HEK293 (cell line): ENCODE measurements around the gene PYGM.

Experiments used
- EGR2 ChIP-seq: fragments of 450-650 bp; formaldehyde crosslinking; IDR thresholded peaks from 2 replicates; pipeline ENCODE4 v1.5.1; 2016; ENCODE audit warnings: low read depth, missing biosample characterization, missing genetic modification characterization
- HOXA7 ChIP-seq: sonication (generic); formaldehyde crosslinking; IDR thresholded peaks from 2 replicates; pipeline ENCODE4 v1.8.1; 2022; ENCODE audit warnings: missing genetic modification reagents, borderline replicate concordance
- SP2 ChIP-seq: fragments of 450-650 bp; formaldehyde crosslinking; IDR thresholded peaks from 2 replicates; pipeline ENCODE4 v1.5.1; 2016; ENCODE audit warnings: missing biosample characterization, missing genetic modification characterization
- SP3 ChIP-seq: fragments of 450-650 bp; formaldehyde crosslinking; IDR thresholded peaks from 2 replicates; pipeline ENCODE4 v1.5.1; 2016; ENCODE audit warnings: missing biosample characterization, missing genetic modification characterization
- YY1 ChIP-seq: fragments of 450-650 bp; formaldehyde crosslinking; IDR thresholded peaks from 2 replicates; pipeline ENCODE4 v1.5.1; 2018; ENCODE audit warnings: missing biosample characterization, missing genetic modification characterization
- ZBTB21 ChIP-seq: fragments of 450-650 bp; formaldehyde crosslinking; IDR thresholded peaks from 2 replicates; pipeline ENCODE4 v1.5.1; 2017; ENCODE audit warnings: missing biosample characterization, missing genetic modification characterization
- ZBTB48 ChIP-seq: fragments of 450-650 bp; formaldehyde crosslinking; IDR thresholded peaks from 2 replicates; pipeline ENCODE4 v1.5.1; 2016; ENCODE audit warnings: missing biosample characterization, missing genetic modification characterization
- ZBTB49 ChIP-seq: fragments of 450-650 bp; formaldehyde crosslinking; IDR thresholded peaks from 2 replicates; pipeline ENCODE4 v1.5.1; 2016; ENCODE audit warnings: missing biosample characterization, missing genetic modification characterization, low read depth
- ZBTB7A ChIP-seq: fragments of 450-650 bp; formaldehyde crosslinking; IDR thresholded peaks from 2 replicates; pipeline ENCODE4 v1.5.1; 2016; ENCODE audit warnings: low read depth, missing biosample characterization, missing genetic modification characterization
- ZNF175 ChIP-seq: fragments of 450-650 bp; formaldehyde crosslinking; IDR thresholded peaks from 2 replicates; pipeline ENCODE4 v1.5.1; 2016; ENCODE audit warnings: missing biosample characterization, missing genetic modification characterization
- ZNF19 ChIP-seq: fragments of 450-650 bp; formaldehyde crosslinking; IDR thresholded peaks from 2 replicates; pipeline ENCODE4; 2016; ENCODE audit warnings: missing biosample characterization, missing genetic modification characterization, low read depth
- ZNF211 ChIP-seq: fragments of 450-650 bp; formaldehyde crosslinking; IDR thresholded peaks from 2 replicates; pipeline ENCODE4 v1.5.1; 2016; ENCODE audit warnings: low read depth, missing biosample characterization, missing genetic modification characterization
- ZNF335 ChIP-seq: fragments of 450-650 bp; formaldehyde crosslinking; conservative IDR thresholded peaks from 2 replicates; pipeline ENCODE4 v1.5.1; 2016; ENCODE audit warnings: missing biosample characterization, missing genetic modification characterization
- ZNF354C ChIP-seq: fragments of 450-650 bp; formaldehyde crosslinking; IDR thresholded peaks from 2 replicates; pipeline ENCODE4 v1.5.1; 2016; ENCODE audit warnings: missing biosample characterization, missing genetic modification characterization, low read depth, borderline replicate concordance
- ZNF449 ChIP-seq: fragments of 450-650 bp; formaldehyde crosslinking; IDR thresholded peaks from 2 replicates; pipeline ENCODE4 v1.5.1; 2017; ENCODE audit warnings: missing biosample characterization, mild to moderate bottlenecking, missing genetic modification characterization, moderate library complexity
- ZNF48 ChIP-seq: fragments of 450-650 bp; formaldehyde crosslinking; IDR thresholded peaks from 2 replicates; pipeline ENCODE4 v1.5.1; 2016; ENCODE audit warnings: missing biosample characterization, missing genetic modification characterization
- ZNF501 ChIP-seq: fragments of 450-650 bp; formaldehyde crosslinking; IDR thresholded peaks from 2 replicates; pipeline ENCODE4 v1.5.1; 2016; ENCODE audit warnings: missing biosample characterization, missing genetic modification characterization
- ZNF544 ChIP-seq: fragments of 450-650 bp; formaldehyde crosslinking; IDR thresholded peaks from 2 replicates; pipeline ENCODE4 v1.5.0; 2017; ENCODE audit warnings: missing biosample characterization, missing genetic modification characterization
- ZNF558 ChIP-seq: fragments of 450-650 bp; formaldehyde crosslinking; IDR thresholded peaks from 2 replicates; pipeline ENCODE4 v1.5.1; 2016; ENCODE audit warnings: missing biosample characterization, missing genetic modification characterization
- ZNF560 ChIP-seq: fragments of 450-650 bp; formaldehyde crosslinking; IDR thresholded peaks from 2 replicates; pipeline ENCODE4 v1.5.1; 2017; ENCODE audit warnings: missing biosample characterization, missing genetic modification characterization, borderline replicate concordance
- ZNF707 ChIP-seq: fragments of 450-650 bp; formaldehyde crosslinking; IDR thresholded peaks from 2 replicates; pipeline ENCODE4 v1.5.1; 2016; ENCODE audit warnings: missing biosample characterization, missing genetic modification characterization
- ZNF76 ChIP-seq: fragments of 450-650 bp; formaldehyde crosslinking; IDR thresholded peaks from 2 replicates; pipeline ENCODE4; 2016; ENCODE audit warnings: low read depth, missing biosample characterization, missing genetic modification characterization, borderline replicate concordance
- ZNF776 ChIP-seq: fragments of 450-650 bp; formaldehyde crosslinking; IDR thresholded peaks from 2 replicates; pipeline ENCODE4 v1.5.0; 2017; ENCODE audit warnings: missing biosample characterization, missing genetic modification characterization, borderline replicate concordance
- TF ChIP-seq, protein P1 (sequence below): fragments of 450-650 bp; formaldehyde crosslinking; IDR thresholded peaks from 2 replicates; pipeline ENCODE4 v1.5.1; 2016; ENCODE audit warnings: missing biosample characterization, missing genetic modification characterization
- TF ChIP-seq, protein P2 (sequence below): fragments of 450-650 bp; formaldehyde crosslinking; IDR thresholded peaks from 2 replicates; pipeline ENCODE4 v1.5.1; 2016; ENCODE audit warnings: missing biosample characterization, missing genetic modification characterization
- TF ChIP-seq, protein P3 (sequence below): fragments of 450-650 bp; formaldehyde crosslinking; IDR thresholded peaks from 2 replicates; pipeline ENCODE4 v1.5.0; 2017; ENCODE audit warnings: missing biosample characterization, missing genetic modification characterization, borderline replicate concordance

PYGM gene

DNA sequence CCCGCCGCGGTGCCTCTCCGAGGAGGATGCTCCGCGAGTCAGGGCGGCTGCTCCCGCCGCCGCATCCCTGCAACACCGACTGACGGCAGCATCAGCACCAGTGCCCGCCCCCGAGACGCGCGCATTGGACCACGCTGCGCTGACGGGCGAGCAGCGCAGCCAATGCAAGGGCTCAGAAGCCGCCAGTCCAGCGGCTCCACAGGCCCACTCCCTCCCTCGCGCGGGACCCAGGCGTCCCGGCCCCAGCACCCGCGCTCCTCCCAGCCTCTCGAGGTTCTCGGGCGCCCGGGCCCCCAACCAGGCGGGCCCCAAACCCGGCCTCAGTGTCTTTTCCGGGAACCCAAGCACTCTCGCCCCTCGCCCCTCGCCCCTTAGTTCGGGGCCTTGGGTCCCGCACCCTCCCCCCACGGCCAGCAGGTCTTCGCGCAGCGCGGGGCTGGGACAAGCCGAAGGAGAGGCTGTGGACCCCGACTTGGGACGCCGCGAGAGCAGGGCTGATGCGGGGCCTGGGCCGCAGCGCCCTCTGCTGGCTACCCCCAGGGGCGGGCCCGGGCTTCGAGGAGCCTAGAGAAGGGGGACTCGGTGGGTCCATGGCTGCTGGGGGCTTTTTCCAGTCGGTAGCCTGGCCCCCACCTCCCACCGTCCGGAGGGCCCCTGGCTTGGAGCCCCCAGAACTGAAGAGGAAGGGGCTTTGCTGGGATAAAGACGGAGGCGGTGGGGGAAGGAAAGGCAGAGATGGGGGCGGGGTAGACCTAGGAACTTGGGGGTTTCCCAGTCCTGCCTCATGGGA lies 36.5 kb downstream of the PYGM start, which contains the start of gene NRXN2 (continued):
- TF ChIP-seq, protein P1, sequence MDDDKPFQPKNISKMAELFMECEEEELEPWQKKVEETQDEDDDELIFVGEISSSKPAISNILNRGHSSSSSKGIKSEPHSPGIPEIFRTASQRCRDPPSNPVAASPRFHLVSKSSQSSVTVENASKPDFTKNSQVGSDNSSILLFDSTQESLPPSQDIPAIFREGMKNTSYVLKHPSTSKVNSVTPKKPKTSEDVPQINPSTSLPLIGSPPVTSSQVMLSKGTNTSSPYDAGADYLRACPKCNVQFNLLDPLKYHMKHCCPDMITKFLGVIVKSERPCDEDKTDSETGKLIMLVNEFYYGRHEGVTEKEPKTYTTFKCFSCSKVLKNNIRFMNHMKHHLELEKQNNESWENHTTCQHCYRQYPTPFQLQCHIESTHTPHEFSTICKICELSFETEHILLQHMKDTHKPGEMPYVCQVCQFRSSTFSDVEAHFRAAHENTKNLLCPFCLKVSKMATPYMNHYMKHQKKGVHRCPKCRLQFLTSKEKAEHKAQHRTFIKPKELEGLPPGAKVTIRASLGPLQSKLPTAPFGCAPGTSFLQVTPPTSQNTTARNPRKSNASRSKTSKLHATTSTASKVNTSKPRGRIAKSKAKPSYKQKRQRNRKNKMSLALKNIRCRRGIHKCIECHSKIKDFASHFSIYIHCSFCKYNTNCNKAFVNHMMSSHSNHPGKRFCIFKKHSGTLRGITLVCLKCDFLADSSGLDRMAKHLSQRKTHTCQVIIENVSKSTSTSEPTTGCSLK (tag by site-specific recombination), result no peak
- TF ChIP-seq HOXA7 (CRISPR knock-in tag) (no peak), ZNF560 (no peak), ZNF544 (tag by site-specific recombination) (no peak), ZNF449 (tag by site-specific recombination) (no peak), ZNF19 (tag by site-specific recombination) (no peak), ZBTB7A (tag by site-specific recombination) (peak; percentile 68), ZNF211 (tag by site-specific recombination) (no peak), YY1 (tag by site-specific recombination) (no peak), ZNF48 (tag by site-specific recombination) (no peak), ZBTB48 (no peak), ZNF76 (tag by site-specific recombination) (no peak), ZNF776 (tag by site-specific recombination) (no peak), ZNF558 (tag by site-specific recombination) (no peak), SP3 (tag by site-specific recombination) (peak; percentile 23; the same call in 1 of the 2 replicates), ZNF707 (no peak), ZNF354C (tag by site-specific recombination) (no peak), SP2 (peak; percentile 82), ZBTB21 (tag by site-specific recombination) (no peak), ZNF501 (tag by site-specific recombination) (peak; percentile 78), ZNF335 (peak; percentile 91), ZBTB49 (tag by site-specific recombination) (no peak), ZNF175 (no peak), EGR2 (tag by site-specific recombination) (no peak)
- TF ChIP-seq, protein P2, sequence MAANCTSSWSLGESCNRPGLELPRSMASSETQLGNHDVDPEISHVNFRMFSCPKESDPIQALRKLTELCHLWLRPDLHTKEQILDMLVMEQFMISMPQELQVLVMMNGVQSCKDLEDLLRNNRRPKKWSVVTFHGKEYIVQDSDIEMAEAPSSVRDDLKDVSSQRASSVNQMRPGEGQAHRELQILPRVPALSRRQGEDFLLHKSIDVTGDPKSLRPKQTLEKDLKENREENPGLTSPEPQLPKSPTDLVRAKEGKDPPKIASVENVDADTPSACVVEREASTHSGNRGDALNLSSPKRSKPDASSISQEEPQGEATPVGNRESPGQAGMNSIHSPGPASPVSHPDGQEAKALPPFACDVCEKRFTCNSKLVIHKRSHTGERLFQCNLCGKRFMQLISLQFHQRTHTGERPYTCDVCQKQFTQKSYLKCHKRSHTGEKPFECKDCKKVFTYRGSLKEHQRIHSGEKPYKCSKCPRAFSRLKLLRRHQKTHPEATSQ (tag by site-specific recombination), result 0 out of 2 replicates have a peak, but pooled peaks have one; percentile 25
- TF ChIP-seq, protein P3, sequence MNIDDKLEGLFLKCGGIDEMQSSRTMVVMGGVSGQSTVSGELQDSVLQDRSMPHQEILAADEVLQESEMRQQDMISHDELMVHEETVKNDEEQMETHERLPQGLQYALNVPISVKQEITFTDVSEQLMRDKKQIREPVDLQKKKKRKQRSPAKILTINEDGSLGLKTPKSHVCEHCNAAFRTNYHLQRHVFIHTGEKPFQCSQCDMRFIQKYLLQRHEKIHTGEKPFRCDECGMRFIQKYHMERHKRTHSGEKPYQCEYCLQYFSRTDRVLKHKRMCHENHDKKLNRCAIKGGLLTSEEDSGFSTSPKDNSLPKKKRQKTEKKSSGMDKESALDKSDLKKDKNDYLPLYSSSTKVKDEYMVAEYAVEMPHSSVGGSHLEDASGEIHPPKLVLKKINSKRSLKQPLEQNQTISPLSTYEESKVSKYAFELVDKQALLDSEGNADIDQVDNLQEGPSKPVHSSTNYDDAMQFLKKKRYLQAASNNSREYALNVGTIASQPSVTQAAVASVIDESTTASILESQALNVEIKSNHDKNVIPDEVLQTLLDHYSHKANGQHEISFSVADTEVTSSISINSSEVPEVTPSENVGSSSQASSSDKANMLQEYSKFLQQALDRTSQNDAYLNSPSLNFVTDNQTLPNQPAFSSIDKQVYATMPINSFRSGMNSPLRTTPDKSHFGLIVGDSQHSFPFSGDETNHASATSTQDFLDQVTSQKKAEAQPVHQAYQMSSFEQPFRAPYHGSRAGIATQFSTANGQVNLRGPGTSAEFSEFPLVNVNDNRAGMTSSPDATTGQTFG, result no peak
